MCF 10A (cell line): ENCODE measurements around the gene WFDC8. TPM values are rescaled to one million over a fixed set of nuclear protein-coding genes. Genes with fewer than 3 reads are reported as not detected.
"Not testable (repeated sequence)": the region's sequence is repeated elsewhere in the genome, so short reads cannot be mapped to it uniquely, and the experiment has no call there.

ENCODE experiments used
- BruUV-seq: library from RNA; stranded (reverse); fragments of 400-500 nt; replicated peaks from 2 replicates; lab custom pipeline; 2021; lab: Mats Ljungman, UMichigan
- CTCF ChIA-PET: fragments of 300-600 bp; sonication (Branson Sonifier 250); formaldehyde crosslinking; extraction: SDS; loops from one replicate; lab custom pipeline; 2021; ENCODE audit warnings: antibody characterized with exemption, inconsistent platforms; lab: Yijun Ruan, JAX
- POLR2A ChIA-PET: fragments of 300-600, 350-650 bp; sonication (Branson Sonifier 250); formaldehyde crosslinking; extraction: SDS; loops from one replicate; lab custom pipeline; 2020; ENCODE audit warnings: antibody characterized with exemption, inconsistent platforms; lab: Yijun Ruan, JAX
- DNase-seq: peaks from one replicate; pipeline ENCODE4 v3.0.0-alpha.2; 2018; ENCODE audit not compliant: unreplicated experiment
- H3K27ac Mint-ChIP-seq: one replicate; pipeline ENCODE4 v1.8.0; 2022; ENCODE audit warnings: mild to moderate bottlenecking, low read depth, mixed read lengths; ENCODE audit not compliant: unreplicated experiment
- H3K27me3 Mint-ChIP-seq: one replicate; pipeline ENCODE4 v1.8.0; 2022; ENCODE audit warnings: mixed read lengths; ENCODE audit not compliant: insufficient read depth, unreplicated experiment
- H3K36me3 Mint-ChIP-seq: one replicate; pipeline ENCODE4 v1.8.0; 2022; ENCODE audit warnings: mild to moderate bottlenecking, moderate library complexity, mixed read lengths; ENCODE audit not compliant: insufficient read depth, unreplicated experiment
- H3K4me1 Mint-ChIP-seq: one replicate; pipeline ENCODE4 v1.8.0; 2022; ENCODE audit warnings: mixed read lengths; ENCODE audit not compliant: insufficient read depth, unreplicated experiment
- H3K4me3 Mint-ChIP-seq: one replicate; pipeline ENCODE4 v1.8.0; 2022; ENCODE audit warnings: mild to moderate bottlenecking, moderate library complexity, mixed read lengths; ENCODE audit not compliant: unreplicated experiment
- H3K9me3 Mint-ChIP-seq: one replicate; pipeline ENCODE4 v1.8.0; 2022; ENCODE audit warnings: mixed read lengths; ENCODE audit not compliant: unreplicated experiment
- CTCF ChIP-seq: fragments of 200-600 bp; IDR thresholded peaks from one replicate; pipeline ENCODE4 v1.8.0; 2022; ENCODE audit warnings: antibody characterized with exemption, mild to moderate bottlenecking; ENCODE audit not compliant: unreplicated experiment
- intact Hi-C: fragments of 100-400 bp; cut with micrococcal nuclease; formaldehyde crosslinking; loops from 2 replicates; pipeline ENCODE4 v1.14.1; 2022
- total RNA-seq: library from RNA; stranded (reverse); gene quantifications from 2 replicates; pipeline ENCODE4 v1.2.3, GENCODE V29; 2022

Gene WFDC8
- total RNA-seq, 1 experiment from 2014 or later = not detected

GRCh38 chr20:45575931-45576330 is 3.2 kb downstream of the WFDC8 start:
- BruUV-seq = no TSS peak
- H3K36me3 Mint-ChIP-seq = no peaks in the 10 kb centered on the region
- intact Hi-C loops = no loop called here
- no peak overlapping the region for H3K27ac Mint-ChIP-seq
- CTCF ChIA-PET = interaction anchor here (0.6 kb wide), 1 partner anchor 202 kb away, joined by 3 read pairs; no protein-coding TSS in a partner anchor
- no peak for TF ChIP-seq CTCF
- no peaks in the 10 kb centered on the region for H3K4me1 Mint-ChIP-seq
- peaks cover 7% of the 10 kb centered on the region for H3K9me3 Mint-ChIP-seq
- H3K4me3 Mint-ChIP-seq = no peak overlapping the region
- H3K27me3 Mint-ChIP-seq = peaks cover 30% of the 10 kb centered on the region
- POLR2A ChIA-PET = no interaction called here
- no peak for DNase-seq

- H3K4me1 Mint-ChIP-seq, DNase-seq, BruUV-seq, POLR2A ChIA-PET, intact Hi-C loops, CTCF ChIA-PET, H3K36me3 Mint-ChIP-seq, H3K4me3 Mint-ChIP-seq, H3K9me3 Mint-ChIP-seq, H3K27ac Mint-ChIP-seq: not testable (repeated sequence)
- peaks cover 25% of the 10 kb centered on the region for H3K27me3 Mint-ChIP-seq
These were observed 9.4 kb downstream of the WFDC8 start for GRCh38 chr20:45569650-45570049.

- DNase-seq = no peak
- no peak for TF ChIP-seq CTCF
- H3K36me3 Mint-ChIP-seq = no peaks in the 10 kb centered on the region
- CTCF ChIA-PET = no interaction called here
- POLR2A ChIA-PET = interaction anchor here (0.7 kb wide), 1 partner anchor 212 kb away, joined by 3 read pairs; no protein-coding TSS in a partner anchor
- intact Hi-C loops = no loop called here
- peaks cover 61% of the 10 kb centered on the region for H3K27me3 Mint-ChIP-seq
- no peaks in the 10 kb centered on the region for H3K9me3 Mint-ChIP-seq
- H3K4me1 Mint-ChIP-seq = no peaks in the 10 kb centered on the region
- H3K27ac Mint-ChIP-seq = no peak overlapping the region
- no TSS peak for BruUV-seq
- H3K4me3 Mint-ChIP-seq = no peak overlapping the region
These were observed 14.3 kb downstream of the WFDC8 start for GRCh38 chr20:45564760-45565276.

- Mint-ChIP-seq H3K27ac (no peak overlapping the region), H3K4me1 (no peaks in the 10 kb centered on the region), H3K9me3 (no peaks in the 10 kb centered on the region), H3K4me3 (no peak overlapping the region), H3K36me3 (no peaks in the 10 kb centered on the region), H3K27me3 (peaks cover 64% of the 10 kb centered on the region)
- BruUV-seq = no TSS peak
- ChIA-PET POLR2A (interaction anchor here (0.7 kb wide), 1 partner anchor 1065 kb away, joined by 5 read pairs; no protein-coding TSS in a partner anchor), CTCF (interaction anchor here (0.6 to 1.9 kb wide), 5 partner anchors 10 to 236 kb away, joined by 3 to 8 read pairs (median 3); no protein-coding TSS in a partner anchor)
- DNase-seq = no peak
- no peak for TF ChIP-seq CTCF
- intact Hi-C loops = no loop called here
These were observed 23.9 kb downstream of the WFDC8 start for GRCh38 chr20:45555198-45555597.
